ENCODE measurements around the gene SELENOV.

DNA sequence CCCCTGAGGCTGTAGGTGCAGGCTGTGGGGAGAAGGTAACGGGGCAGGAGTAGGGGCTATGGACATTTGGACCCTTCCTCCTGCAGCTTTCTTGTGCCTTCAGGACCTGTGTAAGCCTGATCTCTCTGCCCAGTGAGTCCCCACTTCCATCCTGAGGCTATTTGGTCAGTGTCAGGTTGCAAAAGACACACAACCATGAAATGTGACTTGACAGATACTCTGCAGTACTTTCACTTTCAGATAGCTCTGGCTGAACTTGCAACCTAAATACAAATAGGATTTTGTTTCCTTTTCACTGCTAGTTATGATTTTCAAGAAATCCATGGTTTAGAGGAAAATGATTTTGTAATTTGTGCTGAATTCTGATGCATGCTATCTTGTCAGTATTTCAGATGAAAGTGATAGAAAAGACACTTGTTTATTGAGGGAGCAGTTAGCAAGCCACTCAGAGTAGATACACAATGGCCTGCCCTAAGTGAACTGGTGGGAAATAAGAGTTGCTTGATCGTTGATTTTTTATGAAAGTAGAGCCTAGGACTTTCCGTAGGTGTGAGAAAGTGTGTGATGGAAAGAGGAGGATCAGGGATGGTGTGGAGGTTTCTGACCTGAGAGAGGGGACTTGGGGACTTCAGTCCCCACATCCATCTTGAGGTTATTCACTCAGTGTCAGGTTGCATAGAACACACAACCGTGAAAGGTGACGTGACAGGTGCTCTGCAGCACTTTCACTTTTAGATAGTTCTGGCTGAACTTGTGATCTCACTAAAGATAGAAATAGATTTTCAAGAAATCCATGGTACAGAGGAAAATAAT lies 43.1 kb downstream of the SELENOV start:
- TF ChIP-seq POLR2A (IDR thresholded peaks at IDR 0.05; ENCODE audit: low read depth, low read length) (no peak), POLR2AphosphoS5 (IDR thresholded peaks at IDR 0.05; ENCODE audit: low read depth, low read length) (no peak), TAF1 (IDR thresholded peaks at IDR 0.05; ENCODE audit: borderline replicate concordance, low read depth, low read length) (no peak)

Data from GM12892 (cell line).